Colonic mucosa (tissue), 4 donors: Measurements from ENCODE around the gene CALML3. TPM values are rescaled to one million over a fixed set of nuclear protein-coding genes. Genes with fewer than 3 reads are reported as not detected.

ENCODE experiments used
- DNase-seq: peaks from one replicate; pipeline ENCODE4 v3.0.0-alpha.2; 2020
- H3K27ac ChIP-seq: fragments of 200-600 bp; one replicate; pipeline ENCODE4 v1.8.0; 2021
- H3K27me3 ChIP-seq: fragments of 200-600 bp; one replicate; pipeline ENCODE4 v1.8.0; 2021
- H3K36me3 ChIP-seq: fragments of 200-600 bp; one replicate; pipeline ENCODE4 v1.8.0; 2021
- H3K4me1 ChIP-seq: fragments of 200-600 bp; one replicate; pipeline ENCODE4 v1.8.0; 2021; ENCODE audit warnings: mild to moderate bottlenecking
- H3K4me3 ChIP-seq: fragments of 200-600 bp; one replicate; pipeline ENCODE4 v1.8.0; 2021
- H3K9ac ChIP-seq, 2 donors: one replicate each; pipeline ENCODE4 v1.7.0; 2013; ENCODE audit warnings: control low read depth in 2 of 2, low read depth in 2 of 2, low read length in 2 of 2
- H3K9me3 ChIP-seq: fragments of 200-600 bp; one replicate; pipeline ENCODE4 v1.8.0; 2021
- CTCF ChIP-seq: fragments of 200-600 bp; IDR thresholded peaks from one replicate; pipeline ENCODE4 v1.8.0; 2022; ENCODE audit warnings: antibody characterized with exemption, mild to moderate bottlenecking
- intact Hi-C: fragments of 100-400 bp; cut with DNase I; formaldehyde crosslinking; loops from one replicate; pipeline ENCODE4 v1.14.1; 2022
- total RNA-seq, 2 donors: library from RNA; stranded (reverse); fragmentation: NEBNext Ultra II Directional in 1 of 2; extraction: Animal tissue kit (Norgen Biotek cat#: 25700) in 1 of 2; gene quantifications; one replicate each; pipeline ENCODE4 v1.2.1, GENCODE V29; 2021
- donor health status: healthy.
- donor health status: DM: no; HTN: no; CAD: no.
- donor health status: DM: no; HTN: no; CAD: no.

CALML3 gene
- total RNA-seq, 2 donors from 2014 or later: 0.11 to 0.40 TPM

- DNase-seq: no peak
- Histone ChIP-seq H3K36me3 (no peaks in the 10 kb centered on the region), H3K4me1 (no peaks in the 10 kb centered on the region), H3K27ac (no peak overlapping the region), H3K27me3 (no peaks in the 10 kb centered on the region), H3K9ac (no peak overlapping the region), H3K4me3 (no peak overlapping the region), H3K9me3 (no peaks in the 10 kb centered on the region)
- TF ChIP-seq CTCF: no peak
- intact Hi-C loops: no loop called here
Measured at GRCh38 chr10:5514226-5514850, 10.4 kb upstream of the CALML3 start.

DNA sequence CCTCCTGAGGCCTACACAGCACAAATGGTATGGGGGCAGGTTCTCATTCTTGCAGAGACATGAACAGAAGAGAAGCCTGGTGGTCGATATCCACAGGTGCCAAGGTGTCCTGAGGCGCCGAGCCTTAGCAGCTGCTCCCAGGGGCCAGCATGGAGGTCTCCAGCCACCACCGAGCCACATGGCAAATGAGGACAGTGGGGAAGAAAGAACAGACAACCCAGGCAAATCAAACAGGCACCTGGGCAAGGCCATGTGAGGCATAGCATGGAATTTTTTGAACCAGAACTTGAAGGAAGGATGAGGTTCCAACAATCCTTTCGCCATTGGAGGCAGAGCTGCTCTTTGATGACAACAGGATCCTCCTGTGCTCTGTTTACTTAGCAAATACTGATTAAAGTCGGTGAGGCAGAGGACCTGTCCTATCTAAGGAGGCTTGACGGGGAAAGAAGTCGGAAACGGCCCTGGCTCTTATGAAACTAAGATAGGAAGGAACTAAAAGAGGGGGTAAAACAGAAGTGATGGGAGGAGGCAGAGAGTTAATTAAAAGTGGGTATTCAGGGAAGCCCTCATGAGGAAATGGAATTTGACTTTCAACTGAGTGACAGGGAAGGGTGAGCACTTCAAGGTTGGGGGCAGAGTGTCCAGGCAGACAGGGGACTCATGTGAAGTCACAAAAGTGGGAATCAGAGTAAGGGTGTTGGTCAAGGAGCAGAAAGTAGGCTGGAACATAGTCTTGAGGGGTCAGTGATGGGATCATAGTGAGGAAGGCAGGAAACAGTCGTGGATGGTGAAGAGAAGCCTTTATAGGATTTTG lies 8.6 kb upstream of the CALML3 start:
- DNase-seq: no peak

DNA sequence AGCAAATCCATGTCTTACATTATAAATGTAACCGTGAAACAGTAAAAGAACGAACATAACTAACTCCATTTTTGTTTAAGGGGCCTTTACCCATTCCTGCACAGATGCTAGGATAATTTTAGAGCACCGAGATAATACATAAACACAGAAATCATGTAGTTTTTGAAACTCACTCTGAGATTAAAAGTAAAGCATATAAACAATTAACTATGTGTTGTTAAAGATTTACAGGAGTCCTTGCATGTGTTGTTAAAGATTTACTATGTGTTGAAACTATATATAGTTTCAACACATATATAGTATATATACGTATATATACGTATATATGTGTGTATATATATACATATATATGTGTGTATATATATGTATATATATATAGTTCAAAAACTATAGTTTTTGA lies 7.2 kb upstream of the CALML3 start:
- Histone ChIP-seq H3K9ac (no peak overlapping the region), H3K27ac (peak overlapping the region; percentile 57), H3K4me1 (no peaks in the 10 kb centered on the region), H3K4me3 (no peak overlapping the region), H3K9me3 (no peaks in the 10 kb centered on the region), H3K27me3 (no peaks in the 10 kb centered on the region), H3K36me3 (no peaks in the 10 kb centered on the region)
- DNase-seq: no peak
- intact Hi-C loops: no loop called here
- TF ChIP-seq CTCF: no peak

More for the DNA sequence above, 8.6 kb upstream of the CALML3 start:
- no peaks in the 10 kb centered on the region for H3K4me1 ChIP-seq
- H3K9me3 ChIP-seq: no peaks in the 10 kb centered on the region
- no peaks in the 10 kb centered on the region for H3K27me3 ChIP-seq
- H3K27ac ChIP-seq: no peak overlapping the region
- no peak for TF ChIP-seq CTCF
- no peaks in the 10 kb centered on the region for H3K36me3 ChIP-seq
- H3K4me3 ChIP-seq: no peak overlapping the region
- no peak overlapping the region for H3K9ac ChIP-seq
- intact Hi-C loops: no loop called here

DNA sequence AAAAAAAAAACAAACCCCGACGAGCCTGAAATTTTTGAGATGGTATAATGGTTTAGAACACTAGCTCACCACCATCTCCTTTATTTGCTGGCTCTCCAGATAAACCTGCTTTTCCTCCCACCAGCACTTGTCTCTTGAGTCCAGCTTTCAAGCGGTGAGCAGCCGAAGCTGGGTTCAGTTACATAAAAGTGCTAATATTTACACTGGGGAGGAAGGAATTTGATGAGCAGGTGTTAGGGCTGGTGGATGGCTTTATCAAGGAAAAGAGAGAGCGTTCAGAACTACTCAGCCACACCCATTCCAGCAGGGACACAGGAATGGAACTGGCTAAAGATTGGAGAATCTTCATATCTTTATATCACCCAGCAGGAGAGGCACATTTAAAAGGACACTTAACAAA lies 6.6 kb upstream of the CALML3 start:
- peak; percentile 69 for DNase-seq
- no peak for TF ChIP-seq CTCF
- H3K27me3 ChIP-seq: no peaks in the 10 kb centered on the region
- intact Hi-C loops: no loop called here
- no peaks in the 10 kb centered on the region for H3K36me3 ChIP-seq
- no peaks in the 10 kb centered on the region for H3K9me3 ChIP-seq
- H3K27ac ChIP-seq: peak overlapping the region; percentile 57
- H3K4me1 ChIP-seq: no peaks in the 10 kb centered on the region
- H3K4me3 ChIP-seq: no peak overlapping the region
- H3K9ac ChIP-seq: no peak overlapping the region

GRCh38 chr10:5519054-5519453 lies 5.7 kb upstream of the CALML3 start:
- H3K36me3 ChIP-seq: no peaks in the 10 kb centered on the region
- no peak overlapping the region for H3K9ac ChIP-seq
- no peaks in the 10 kb centered on the region for H3K9me3 ChIP-seq
- H3K4me3 ChIP-seq: no peak overlapping the region
- peak overlapping the region; percentile 57 for H3K27ac ChIP-seq
- H3K27me3 ChIP-seq: no peaks in the 10 kb centered on the region
- DNase-seq: no peak
- TF ChIP-seq CTCF: no peak
- no peaks in the 10 kb centered on the region for H3K4me1 ChIP-seq
- intact Hi-C loops: no loop called here
